B cell (primary cell): ENCODE results near the gene SKAP2. TPM values are rescaled to one million over a fixed set of nuclear protein-coding genes. Genes with fewer than 3 reads are reported as not detected.

Source experiments
- ATAC-seq: fragments of 200-7000 bp; cut with Tn5 transposase; one replicate; pipeline ENCODE4 v1.10.0; 2021; ENCODE audit warnings: low read depth, mild to moderate bottlenecking, moderate number of reproducible peaks, moderate library complexity
- CTCF ChIA-PET: fragments of 350-600 bp; sonication (Branson Sonifier 250); formaldehyde crosslinking; loops from one replicate; lab custom pipeline; 2021; ENCODE audit warnings: antibody characterized with exemption, inconsistent platforms; lab: Charles Lee
- POLR2A ChIA-PET: fragments of 350-600 bp; sonication (Branson Sonifier 250); formaldehyde crosslinking; loops from one replicate; lab custom pipeline; 2021; ENCODE audit warnings: antibody characterized with exemption; lab: Charles Lee
- DNase-seq: peaks from one replicate; pipeline ENCODE4 v3.0.0; 2013
- H2AFZ ChIP-seq: 2 replicates; pipeline ENCODE4 v1.6.1; 2012; ENCODE audit warnings: mild to moderate bottlenecking, low read depth, low read length; ENCODE audit not compliant: insufficient read depth, poor library complexity, severe bottlenecking
- H3K27ac ChIP-seq, 2 donors: 1 replicate in 1 of 2; 2 replicates in 1 of 2; pipeline ENCODE4 v1.5.1; 2012 to 2013; ENCODE audit warnings: low read length in 2 of 2, mild to moderate bottlenecking in 2 of 2, moderate library complexity in 1 of 2
- H3K27me3 ChIP-seq, 4 experiments: fragments of 200-600 bp in 1 of 4; sonication (generic) in 1 of 4; replicated peaks in 1 of 4; 1 replicate in 2 of 4; 2 replicates in 2 of 4; pipeline versions ENCODE4 v1.6.1 to v1.7.0; 2013 to 2016; ENCODE audit warnings: low read length in 3 of 4, mild to moderate bottlenecking in 2 of 4, mixed read lengths in 1 of 4, moderate library complexity in 1 of 4; ENCODE audit not compliant: insufficient read depth in 4 of 4, control insufficient read depth in 3 of 4; ENCODE audit errors: control extremely low read depth in 1 of 4
- H3K36me3 ChIP-seq, 2 experiments: replicated peaks in 1 of 2; 1 replicate in 1 of 2; 2 replicates in 1 of 2; pipeline versions ENCODE4 v1.6.1 to v1.7.1; 2013; ENCODE audit warnings: low read length in 1 of 2; ENCODE audit not compliant: insufficient read depth in 2 of 2, control insufficient read depth in 1 of 2; ENCODE audit errors: control extremely low read depth in 1 of 2, extremely low read depth in 1 of 2
- H3K4me1 ChIP-seq, 2 donors: fragments of 200-600 bp in 1 of 2; sonication (generic) in 1 of 2; 1 replicate in 1 of 2; 2 replicates in 1 of 2; pipeline versions ENCODE4 v1.5.1 to v1.6.1; 2013 to 2017; ENCODE audit warnings: low read length in 2 of 2; ENCODE audit not compliant: control insufficient read depth in 2 of 2, insufficient read depth in 2 of 2
- H3K4me2 ChIP-seq: replicated peaks from 2 replicates; pipeline ENCODE3; 2012; ENCODE audit warnings: mild to moderate bottlenecking, low read depth, low read length; ENCODE audit not compliant: poor library complexity, severe bottlenecking
- H3K4me3 ChIP-seq, 5 experiments: fragments of 200-600 bp in 1 of 5; sonication (generic) in 1 of 5; 1 replicate in 3 of 5; 2 replicates in 2 of 5; pipeline versions ENCODE4 v1.5.1 to v1.7.0; 2011 to 2016; ENCODE audit warnings: low read length in 4 of 5, mild to moderate bottlenecking in 4 of 5, low read depth in 2 of 5, control low read depth in 1 of 5, moderate library complexity in 1 of 5; ENCODE audit not compliant: insufficient read depth in 1 of 5; ENCODE audit errors: control extremely low read depth in 1 of 5, extremely low read depth in 1 of 5
- H3K79me2 ChIP-seq: fragments of 200-600 bp; sonication (generic); one replicate; pipeline ENCODE4 v1.6.0; 2016; ENCODE audit warnings: low read length; ENCODE audit not compliant: control insufficient read depth, insufficient read depth
- H3K9ac ChIP-seq: fragments of 200-600 bp; sonication (generic); 2 replicates; pipeline ENCODE4 v1.6.1; 2017; ENCODE audit warnings: mild to moderate bottlenecking, low read length, moderate library complexity
- H3K9me3 ChIP-seq, 3 donors: one replicate each; pipeline versions ENCODE4 v1.6.1 to v1.7.1; 2013; ENCODE audit warnings: low read length in 2 of 3; ENCODE audit not compliant: control insufficient read depth in 2 of 3, insufficient read depth in 1 of 3; ENCODE audit errors: control extremely low read depth in 1 of 3
- H4K20me1 ChIP-seq: 2 replicates; pipeline ENCODE4 v1.6.0; 2012; ENCODE audit warnings: mild to moderate bottlenecking, low read length; ENCODE audit not compliant: insufficient read depth, control insufficient read depth, poor library complexity, severe bottlenecking
- H3K27ac Mint-ChIP-seq: one replicate; pipeline ENCODE4 v1.8.0; 2021; ENCODE audit warnings: mixed read lengths
- H3K27me3 Mint-ChIP-seq: one replicate; pipeline ENCODE4 v1.8.0; 2021; ENCODE audit warnings: mixed read lengths
- H3K4me1 Mint-ChIP-seq: one replicate; pipeline ENCODE4 v1.8.0; 2021; ENCODE audit warnings: mixed read lengths
- H3K4me3 Mint-ChIP-seq: one replicate; pipeline ENCODE4 v1.8.0; 2021; ENCODE audit warnings: mixed read lengths
- H3K9me3 Mint-ChIP-seq: one replicate; pipeline ENCODE4 v1.8.0; 2022; ENCODE audit warnings: mixed read lengths; ENCODE audit not compliant: insufficient read depth
- EZH2 ChIP-seq: IDR thresholded peaks from 2 replicates; pipeline ENCODE4 v1.6.1; 2012; ENCODE audit warnings: borderline replicate concordance, low read depth, mild to moderate bottlenecking, moderate library complexity, low read length; ENCODE audit not compliant: insufficient read depth, poor library complexity, severe bottlenecking
- WGBS: methylation state at CpG from one replicate; pipeline ENCODE4 v1.1.5; 2013; ENCODE audit warnings: missing lambda C conversion rate; ENCODE audit not compliant: insufficient coverage; 5-methylcytosine and 5-hydroxymethylcytosine counted together
- intact Hi-C: fragments of 100-400 bp; cut with micrococcal nuclease; formaldehyde crosslinking; loops from one replicate; pipeline ENCODE4 v1.10.0; 2022
- polyA plus RNA-seq: library from polyadenylated mRNA; depleted of rRNA; stranded (reverse); fragments of >200 nt; gene quantifications from 2 replicates; pipeline ENCODE4 v1.2.3, GENCODE V29; 2012
- total RNA-seq, 2 donors: library from RNA; stranded (reverse); fragments of 120-200 nt in 1 of 2; gene quantifications; 1 replicate in 1 of 2; 2 replicates in 1 of 2; pipeline versions ENCODE4 v1.2.3 to v1.2.4, GENCODE V29; 2013 to 2022
- TF ChIP-seq, protein P1 (sequence below): fragments of 200-600 bp; IDR thresholded peaks from one replicate; pipeline ENCODE4 v1.8.0; 2022; ENCODE audit warnings: antibody characterized with exemption, mild to moderate bottlenecking

SKAP2 gene
- total and polyA plus RNA-seq, 2 donors (not counting 1 experiment from before 2014, with no cell fraction given): 12.8 to 58.4 TPM

DNA sequence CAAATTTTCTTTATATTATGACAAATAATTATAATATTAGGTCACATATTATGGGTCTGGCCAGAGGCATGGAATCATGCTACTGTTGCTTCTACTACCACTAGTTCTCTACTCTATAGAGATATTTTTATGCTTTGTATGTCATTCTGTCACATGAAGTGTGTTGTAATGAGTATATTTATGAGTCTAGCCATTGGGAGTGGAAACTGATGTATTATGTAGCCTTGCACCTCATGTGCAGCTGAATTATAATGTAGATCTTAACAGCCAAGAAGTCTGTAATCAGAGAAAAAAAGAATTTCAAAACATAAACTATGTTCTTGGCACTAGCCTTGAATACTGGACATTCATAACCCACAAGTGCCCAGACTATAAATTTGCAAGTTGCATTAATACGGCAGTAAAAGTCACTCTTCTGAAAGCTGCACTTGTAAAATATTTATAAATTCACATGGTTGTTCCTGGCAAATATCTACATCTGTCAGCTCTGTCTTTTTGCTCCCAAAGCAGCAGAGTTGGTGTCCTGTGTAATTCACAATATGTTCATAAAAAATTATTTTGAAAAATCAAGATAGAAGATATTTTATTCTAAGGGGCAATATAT lies 48.6 kb upstream of the SKAP2 start:
- Mint-ChIP-seq H3K4me1 (no peaks in the 10 kb centered on the region), H3K9me3 (no peaks in the 10 kb centered on the region), H3K27ac (no peak overlapping the region), H3K4me3 (no peak overlapping the region), H3K27me3 (peaks cover 11% of the 10 kb centered on the region)
- CTCF ChIA-PET: no interaction called here
- Histone ChIP-seq H3K27ac (no peak overlapping the region), H2AFZ (no peak overlapping the region), H3K79me2 (no peaks in the 10 kb centered on the region), H3K27me3 (no peaks in the 10 kb centered on the region), H4K20me1 (no peaks in the 10 kb centered on the region), H3K9ac (no peak overlapping the region), H3K4me3 (no peak overlapping the region), H3K4me2 (no peak overlapping the region), H3K36me3 (no peaks in the 10 kb centered on the region), H3K9me3 (no peaks in the 10 kb centered on the region), H3K4me1 (no peaks in the 10 kb centered on the region)
- TF ChIP-seq, protein P1, sequence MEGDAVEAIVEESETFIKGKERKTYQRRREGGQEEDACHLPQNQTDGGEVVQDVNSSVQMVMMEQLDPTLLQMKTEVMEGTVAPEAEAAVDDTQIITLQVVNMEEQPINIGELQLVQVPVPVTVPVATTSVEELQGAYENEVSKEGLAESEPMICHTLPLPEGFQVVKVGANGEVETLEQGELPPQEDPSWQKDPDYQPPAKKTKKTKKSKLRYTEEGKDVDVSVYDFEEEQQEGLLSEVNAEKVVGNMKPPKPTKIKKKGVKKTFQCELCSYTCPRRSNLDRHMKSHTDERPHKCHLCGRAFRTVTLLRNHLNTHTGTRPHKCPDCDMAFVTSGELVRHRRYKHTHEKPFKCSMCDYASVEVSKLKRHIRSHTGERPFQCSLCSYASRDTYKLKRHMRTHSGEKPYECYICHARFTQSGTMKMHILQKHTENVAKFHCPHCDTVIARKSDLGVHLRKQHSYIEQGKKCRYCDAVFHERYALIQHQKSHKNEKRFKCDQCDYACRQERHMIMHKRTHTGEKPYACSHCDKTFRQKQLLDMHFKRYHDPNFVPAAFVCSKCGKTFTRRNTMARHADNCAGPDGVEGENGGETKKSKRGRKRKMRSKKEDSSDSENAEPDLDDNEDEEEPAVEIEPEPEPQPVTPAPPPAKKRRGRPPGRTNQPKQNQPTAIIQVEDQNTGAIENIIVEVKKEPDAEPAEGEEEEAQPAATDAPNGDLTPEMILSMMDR: no peak
- no peak for TF ChIP-seq EZH2
- DNase-seq: no peak
- intact Hi-C loops: no loop called here
- ATAC-seq: no peak
- WGBS: no CpG with 5 or more reads among the region's 1 CpG
- POLR2A ChIA-PET: no interaction called here

DNA sequence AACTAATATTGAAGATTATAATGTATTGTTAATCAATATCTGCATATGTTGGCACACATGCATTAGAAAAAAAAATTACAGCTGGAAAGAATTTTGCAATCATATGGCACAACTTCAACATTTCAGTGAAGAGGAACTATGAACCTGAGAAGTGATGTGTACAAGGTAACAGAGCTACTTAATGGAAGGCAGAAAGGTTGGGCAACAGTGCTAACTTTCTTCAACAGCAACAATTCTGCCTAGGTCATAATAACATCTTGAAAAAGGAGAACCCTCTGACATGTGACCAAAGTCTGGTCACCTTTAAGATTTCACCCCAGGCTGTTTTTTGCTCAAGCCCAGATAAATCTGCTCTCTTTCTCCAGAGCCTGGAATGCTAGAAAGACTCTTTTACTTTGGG lies 47.9 kb upstream of the SKAP2 start:
- Histone ChIP-seq H3K27me3 (no peaks in the 10 kb centered on the region), H4K20me1 (no peaks in the 10 kb centered on the region), H3K4me2 (no peak overlapping the region), H3K79me2 (no peaks in the 10 kb centered on the region), H3K36me3 (no peaks in the 10 kb centered on the region), H2AFZ (no peak overlapping the region), H3K9ac (no peak overlapping the region), H3K27ac (no peak overlapping the region), H3K9me3 (no peaks in the 10 kb centered on the region), H3K4me1 (no peaks in the 10 kb centered on the region), H3K4me3 (no peak overlapping the region)
- ChIA-PET POLR2A (no interaction called here), CTCF (no interaction called here)
- DNase-seq (no peak), ATAC-seq (no peak)
- Mint-ChIP-seq H3K27me3 (peaks cover 11% of the 10 kb centered on the region), H3K4me1 (no peaks in the 10 kb centered on the region), H3K9me3 (no peaks in the 10 kb centered on the region), H3K4me3 (no peak overlapping the region), H3K27ac (no peak overlapping the region)
- intact Hi-C loops: no loop called here
- no peak for TF ChIP-seq EZH2
- TF ChIP-seq, protein P1: no peak
